H1 (cell line): ENCODE results near the gene METTL8. TPM values are rescaled to one million over a fixed set of nuclear protein-coding genes. Genes with fewer than 3 reads are reported as not detected.

Experiments
- CTCF ChIA-PET: fragments of 300-600 bp; sonication (Branson Sonifier 250); formaldehyde crosslinking; loops from one replicate; lab custom pipeline; 2021; ENCODE audit not compliant: partially characterized antibody; lab: Charles Lee
- POLR2A ChIA-PET: fragments of 300-600 bp; sonication (Branson Sonifier 250); formaldehyde crosslinking; loops from one replicate; lab custom pipeline; 2021; ENCODE audit warnings: inconsistent platforms; ENCODE audit not compliant: partially characterized antibody; lab: Charles Lee
- DNase-seq, 2 experiments: peaks; one replicate each; pipeline versions ENCODE4 v3.0.0 to v3.0.0-alpha.2; 2010 to 2022; ENCODE audit warnings: low spot score in 2 of 2, low read depth in 1 of 2, mixed read lengths in 1 of 2
- FAIRE-seq: peaks from 2 replicates; lab custom pipeline; 2011; peaks lifted over from hg19 to GRCh38; lab: Jason Lieb, UNC
- H2AFZ ChIP-seq: 2 replicates; pipeline ENCODE4 v1.8.1; 2012; ENCODE audit warnings: low read length, inconsistent platforms
- H2AK5ac ChIP-seq: 2 replicates; pipeline ENCODE4 v1.6.1; 2013; ENCODE audit warnings: low read depth, low read length
- H2BK120ac ChIP-seq: replicated peaks from 2 replicates; pipeline ENCODE3; 2013; ENCODE audit warnings: low read depth, low read length, inconsistent platforms
- H2BK12ac ChIP-seq: 2 replicates; pipeline ENCODE4 v1.6.1; 2013; ENCODE audit warnings: low read depth, low read length
- H2BK15ac ChIP-seq: 2 replicates; pipeline ENCODE4 v1.6.1; 2013; ENCODE audit warnings: low read length
- H2BK20ac ChIP-seq: 2 replicates; pipeline ENCODE4 v1.6.1; 2013; ENCODE audit warnings: low read length
- H2BK5ac ChIP-seq: 2 replicates; pipeline ENCODE4 v1.6.1; 2013; ENCODE audit warnings: low read depth, low read length
- H3K14ac ChIP-seq: 2 replicates; pipeline ENCODE4 v1.6.1; 2013; ENCODE audit warnings: inconsistent platforms; ENCODE audit not compliant: insufficient read length
- H3K18ac ChIP-seq: 2 replicates; pipeline ENCODE4 v1.6.1; 2013; ENCODE audit warnings: low read length; ENCODE audit errors: extremely low read depth
- H3K23ac ChIP-seq: 2 replicates; pipeline ENCODE4 v1.6.1; 2013; ENCODE audit warnings: inconsistent platforms; ENCODE audit not compliant: insufficient read length
- H3K23me2 ChIP-seq: 2 replicates; pipeline ENCODE4 v1.6.1; 2013; ENCODE audit warnings: low read depth, low read length
- H3K27ac ChIP-seq: 2 replicates; pipeline ENCODE4 v1.6.1; 2011; ENCODE audit warnings: low read depth, low read length, inconsistent platforms
- H3K27me3 ChIP-seq, 4 experiments: replicated peaks in 1 of 4; 1 replicate in 1 of 4; 2 replicates in 3 of 4; pipeline versions ENCODE4 v1.6.1 to v1.8.1; 2011 to 2013; ENCODE audit warnings: low read length in 3 of 4, mild to moderate bottlenecking in 3 of 4, inconsistent platforms in 2 of 4, mixed read lengths in 2 of 4, moderate library complexity in 1 of 4; ENCODE audit not compliant: control insufficient read depth in 3 of 4, insufficient read depth in 3 of 4; ENCODE audit errors: extremely low read depth in 1 of 4
- H3K36me3 ChIP-seq, 4 experiments: 2 replicates each; pipeline versions ENCODE4 v1.6.1 to v1.8.1; 2011 to 2013; ENCODE audit warnings: mild to moderate bottlenecking in 4 of 4, low read length in 3 of 4, moderate library complexity in 2 of 4, control low read depth in 1 of 4, inconsistent platforms in 1 of 4; ENCODE audit not compliant: insufficient read depth in 4 of 4, control insufficient read depth in 2 of 4
- H3K4ac ChIP-seq: replicated peaks from 2 replicates; pipeline ENCODE3; 2013; ENCODE audit warnings: low read length, low read depth, mixed read lengths, inconsistent platforms; ENCODE audit not compliant: insufficient read length
- H3K4me1 ChIP-seq, 4 experiments: replicated peaks in 1 of 4; 1 replicate in 1 of 4; 2 replicates in 3 of 4; pipeline versions ENCODE4 v1.6.1 to v1.8.1; 2011 to 2013; ENCODE audit warnings: low read length in 3 of 4, inconsistent platforms in 2 of 4, mixed read lengths in 1 of 4; ENCODE audit not compliant: insufficient read depth in 4 of 4, control insufficient read depth in 3 of 4
- H3K4me2 ChIP-seq, 2 experiments: 2 replicates each; pipeline versions ENCODE4 v1.6.1 to v1.8.1; 2011 to 2013; ENCODE audit warnings: low read depth in 2 of 2, low read length in 2 of 2, control low read depth in 1 of 2, inconsistent platforms in 1 of 2, mild to moderate bottlenecking in 1 of 2; ENCODE audit not compliant: insufficient read depth in 1 of 2
- H3K4me3 ChIP-seq, 4 experiments: fragments of 200-600, 300-600 bp in 1 of 4; sonication (generic), shearing (Covaris generic), sonication (Bioruptor Twin) in 1 of 4; 2 replicates each; pipeline versions ENCODE4 v1.5.1 to v1.8.1; 2011 to 2016; ENCODE audit warnings: low read length in 4 of 4, low read depth in 3 of 4, control low read depth in 2 of 4, inconsistent platforms in 2 of 4, mild to moderate bottlenecking in 2 of 4, mixed read lengths in 1 of 4, moderate library complexity in 1 of 4; ENCODE audit not compliant: insufficient read depth in 2 of 4; ENCODE audit errors: extremely low read depth in 1 of 4
- H3K56ac ChIP-seq: replicated peaks from 2 replicates; pipeline ENCODE3; 2013; ENCODE audit warnings: low read depth, mild to moderate bottlenecking, mixed read lengths, low read length, inconsistent platforms; ENCODE audit not compliant: insufficient read length
- H3K79me1 ChIP-seq: 2 replicates; pipeline ENCODE4 v1.6.1; 2013; ENCODE audit warnings: low read depth, low read length, control low read depth
- H3K79me2 ChIP-seq, 2 experiments: 2 replicates each; pipeline versions ENCODE4 v1.6.1 to v1.8.1; 2012 to 2013; ENCODE audit warnings: low read length in 2 of 2, mild to moderate bottlenecking in 2 of 2, inconsistent platforms in 1 of 2; ENCODE audit not compliant: insufficient read depth in 2 of 2, control insufficient read depth in 1 of 2
- H3K9ac ChIP-seq, 4 experiments: replicated peaks in 1 of 4; 1 replicate in 1 of 4; 2 replicates in 3 of 4; pipeline versions ENCODE4 v1.6.1 to v1.8.1; 2011 to 2013; ENCODE audit warnings: low read depth in 3 of 4, low read length in 3 of 4, control low read depth in 2 of 4, mild to moderate bottlenecking in 2 of 4, moderate library complexity in 2 of 4, inconsistent platforms in 1 of 4; ENCODE audit errors: extremely low read depth in 1 of 4
- H3K9me3 ChIP-seq, 2 experiments: 2 replicates each; pipeline versions ENCODE4 v1.6.1 to v1.8.1; 2012 to 2013; ENCODE audit warnings: mild to moderate bottlenecking in 2 of 2, moderate library complexity in 2 of 2, control low read depth in 1 of 2, inconsistent platforms in 1 of 2, low read depth in 1 of 2, low read length in 1 of 2, mixed read lengths in 1 of 2; ENCODE audit not compliant: insufficient read depth in 2 of 2
- H4K20me1 ChIP-seq, 2 experiments: replicated peaks in 1 of 2; 2 replicates each; pipeline versions ENCODE3 to v1.8.1; 2011 to 2013; ENCODE audit warnings: inconsistent platforms in 2 of 2, low read length in 2 of 2, mild to moderate bottlenecking in 1 of 2; ENCODE audit not compliant: insufficient read depth in 2 of 2, control insufficient read depth in 1 of 2
- H4K5ac ChIP-seq: 2 replicates; pipeline ENCODE4 v1.6.1; 2013; ENCODE audit warnings: low read length, low read depth, mixed read lengths, inconsistent platforms; ENCODE audit not compliant: insufficient read length
- H4K8ac ChIP-seq: 2 replicates; pipeline ENCODE4 v1.8.0; 2013; ENCODE audit warnings: mild to moderate bottlenecking, moderate library complexity, low read length, inconsistent platforms; ENCODE audit not compliant: insufficient read depth; ENCODE audit errors: extremely low read depth
- H4K91ac ChIP-seq: replicated peaks from 2 replicates; pipeline ENCODE3; 2013; ENCODE audit warnings: low read length, mixed read lengths, inconsistent platforms; ENCODE audit not compliant: insufficient read length
- KDM4A ChIP-seq: IDR thresholded peaks from one replicate; pipeline ENCODE4 v1.7.1; 2012; ENCODE audit warnings: low read depth, mild to moderate bottlenecking, moderate library complexity, low read length, inconsistent platforms; ENCODE audit not compliant: severe bottlenecking
- RAD21 ChIP-seq, 2 experiments: IDR thresholded peaks in 1 of 2; conservative IDR thresholded peaks in 1 of 2; 2 replicates each; pipeline ENCODE4 v1.6.1; 2011; ENCODE audit warnings: low read depth in 2 of 2, low read length in 2 of 2, improper control_type of control experiment in 1 of 2, inconsistent platforms in 1 of 2, mild to moderate bottlenecking in 1 of 2, moderate library complexity in 1 of 2
- SIX5 ChIP-seq: IDR thresholded peaks from 2 replicates; pipeline ENCODE4 v1.6.1; 2011; ENCODE audit warnings: mild to moderate bottlenecking, low read depth, low read length
- TAF1 ChIP-seq: IDR thresholded peaks from 2 replicates; pipeline ENCODE4 v1.6.1; 2011; ENCODE audit warnings: mild to moderate bottlenecking, low read depth, low read length
- TCF12 ChIP-seq: IDR thresholded peaks from 2 replicates; pipeline ENCODE4 v1.6.1; 2011; ENCODE audit warnings: low read depth, mild to moderate bottlenecking, low read length
- polyA plus RNA-seq, 7 experiments: library from polyadenylated mRNA; depleted of rRNA in 3 of 7; stranded (reverse) in 5 of 7; unstranded in 2 of 7; fragments of >200 nt in 5 of 7; fragments of 200-250 nt in 2 of 7; gene quantifications; 1 replicate in 5 of 7; 2 replicates in 1 of 7; 4 replicates in 1 of 7; pipeline versions ENCODE4 v1.2.1 to v1.2.3, GENCODE V29; 2011 to 2013; ENCODE audit warnings: missing spikeins in 2 of 7, mixed read lengths in 2 of 7
- total RNA-seq: library from RNA; stranded (reverse); fragmentation: NEBNext Ultra II Directional; extraction: Animal tissue kit (Norgen Biotek cat#: 25700); gene quantifications from 2 replicates; pipeline ENCODE4 v1.2.1, GENCODE V29; 2021

The METTL8 gene
- total and polyA plus RNA-seq, 2 of the 8 experiments (the other 6 are each of a cell fraction or from before 2014, with no cell fraction given), result 17.6 to 79.7 TPM

- H3K9ac ChIP-seq, result no peak overlapping the region
- no peaks in the 10 kb centered on the region for H3K36me3 ChIP-seq
- H3K9me3 ChIP-seq, result no peaks in the 10 kb centered on the region
- 0 out of 2 replicates have a peak overlapping the region, but pooled peaks have one; percentile 38 for H2AFZ ChIP-seq
- no peak overlapping the region for H3K23ac ChIP-seq
- no peak overlapping the region for H2BK15ac ChIP-seq
- no peak overlapping the region for H3K4ac ChIP-seq
- no peak for DNase-seq
- no peak overlapping the region for H2BK5ac ChIP-seq
- peak overlapping the region; percentile 11; the same call in 1 of the 2 replicates for H2BK12ac ChIP-seq
- H4K91ac ChIP-seq, result no peak overlapping the region
- no peak overlapping the region for H2BK120ac ChIP-seq
- ChIA-PET CTCF (interaction anchor here (0.9 to 1.3 kb wide), 3 partner anchors 10 to 59 kb away, joined by 3 to 5 read pairs (median 4); no protein-coding TSS in a partner anchor), POLR2A (interaction anchor here (0.7 to 0.9 kb wide), 2 partner anchors 84 to 131 kb away, joined by 3 read pairs; no protein-coding TSS in a partner anchor)
- no peak overlapping the region for H3K56ac ChIP-seq
- H4K8ac ChIP-seq, result no peak overlapping the region
- H3K4me2 ChIP-seq, result no peak overlapping the region
- H3K27ac ChIP-seq, result no peak overlapping the region
- H4K5ac ChIP-seq, result no peak overlapping the region
- no peak for FAIRE-seq
- H2AK5ac ChIP-seq, result no peak overlapping the region
- no peak overlapping the region for H3K4me3 ChIP-seq
- peaks cover 0 to 3% (median 0%) of the 10 kb centered on the region in 4 experiments; a peak in 1 of 7 replicates for H3K4me1 ChIP-seq
- no peaks in the 10 kb centered on the region for H3K79me1 ChIP-seq
- no peak overlapping the region for H3K14ac ChIP-seq
- no peaks in the 10 kb centered on the region for H4K20me1 ChIP-seq
- H3K23me2 ChIP-seq, result no peaks in the 10 kb centered on the region
- H3K18ac ChIP-seq, result no peak overlapping the region
- H3K79me2 ChIP-seq, result no peaks in the 10 kb centered on the region
- H3K27me3 ChIP-seq, result no peaks in the 10 kb centered on the region
- no peak overlapping the region for H2BK20ac ChIP-seq
- no peak for TF ChIP-seq RAD21 (IDR thresholded peaks at IDR 0.05 in 1 of 2, conservative IDR thresholded peaks at IDR 0.05 in 1 of 2; ENCODE audit: low read depth in 2 of 2, low read length in 2 of 2)
- no peak for TF ChIP-seq SIX5
- no peak for TF ChIP-seq TAF1
- TF ChIP-seq TCF12, result no peak
- no peak for TF ChIP-seq KDM4A
Observed at GRCh38 chr2:171287036-171287571, 146.7 kb downstream of the METTL8 start.
